NCI-H2107 treated with DMSO at 0.1 percent for 48 hours (cell line): ENCODE measurements around the gene INSR.
"Not testable (repeated sequence)": the region's sequence is repeated elsewhere in the genome, so short reads cannot be mapped to it uniquely, and the experiment has no call there.

Source experiments
- DNase-seq: peaks from one replicate; lab custom pipeline; 2025; ENCODE audit not compliant: unreplicated experiment; lab: John Stamatoyannopoulos, UW

Gene INSR

GRCh38 chr19:7147119-7147675, 147.0 kb downstream of the INSR start:
- DNase-seq = not testable (repeated sequence)

GRCh38 chr19:7146086-7146485, 148.1 kb downstream of the INSR start:
- DNase-seq = not testable (repeated sequence)

- no peak for DNase-seq
Observed at GRCh38 chr19:7145494-7145893, 148.7 kb downstream of the INSR start.

- no peak for DNase-seq
Observed at GRCh38 chr19:7142771-7143170, 151.4 kb downstream of the INSR start.

- DNase-seq = no peak
Observed at GRCh38 chr19:7140137-7140536, 154.1 kb downstream of the INSR start.

- DNase-seq = no peak
Observed at GRCh38 chr19:7139095-7139494, 155.1 kb downstream of the INSR start.

GRCh38 chr19:7138402-7138801, 155.8 kb downstream of the INSR start:
- no peak for DNase-seq

- DNase-seq = no peak
Observed at GRCh38 chr19:7137120-7137519, 157.1 kb downstream of the INSR start.

- DNase-seq = no peak
Observed at GRCh38 chr19:7132054-7132453, 162.2 kb downstream of the INSR start.

GRCh38 chr19:7130043-7130442, 164.2 kb downstream of the INSR start:
- DNase-seq = no peak

- DNase-seq = no peak
Observed at GRCh38 chr19:7126132-7126531, 168.1 kb downstream of the INSR start.

- no peak for DNase-seq
Observed at GRCh38 chr19:7125221-7125620, 169.0 kb downstream of the INSR start.

GRCh38 chr19:7124782-7125181, 169.4 kb downstream of the INSR start:
- DNase-seq = no peak

GRCh38 chr19:7122701-7123100, 171.5 kb downstream of the INSR start:
- no peak for DNase-seq

- no peak for DNase-seq
Observed at GRCh38 chr19:7120499-7120898, 173.7 kb downstream of the INSR start.

GRCh38 chr19:7119582-7119981, 174.6 kb downstream of the INSR start:
- DNase-seq = no peak

- DNase-seq = no peak
Observed at GRCh38 chr19:7117248-7117647, 177.0 kb downstream of the INSR start.

- DNase-seq = no peak
Observed at GRCh38 chr19:7115721-7116120, 178.5 kb downstream of the INSR start.

GRCh38 chr19:7113233-7113632, 181.0 kb downstream of the INSR start:
- no peak for DNase-seq

- no peak for DNase-seq
Observed at GRCh38 chr19:7112675-7113074, 181.5 kb downstream of the INSR start.

- no peak for DNase-seq
Observed at GRCh38 chr19:7109678-7110289, 184.4 kb downstream of the INSR start.

- DNase-seq = no peak
Observed at GRCh38 chr19:7106711-7107657, 187.2 kb downstream of the INSR start.
